Measurements from ENCODE around the gene AGTR2.
"Not testable (repeated sequence)": the region's sequence is repeated elsewhere in the genome, so short reads cannot be mapped to it uniquely, and the experiment has no call there.

The AGTR2 gene, protein sequence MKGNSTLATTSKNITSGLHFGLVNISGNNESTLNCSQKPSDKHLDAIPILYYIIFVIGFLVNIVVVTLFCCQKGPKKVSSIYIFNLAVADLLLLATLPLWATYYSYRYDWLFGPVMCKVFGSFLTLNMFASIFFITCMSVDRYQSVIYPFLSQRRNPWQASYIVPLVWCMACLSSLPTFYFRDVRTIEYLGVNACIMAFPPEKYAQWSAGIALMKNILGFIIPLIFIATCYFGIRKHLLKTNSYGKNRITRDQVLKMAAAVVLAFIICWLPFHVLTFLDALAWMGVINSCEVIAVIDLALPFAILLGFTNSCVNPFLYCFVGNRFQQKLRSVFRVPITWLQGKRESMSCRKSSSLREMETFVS

DNA sequence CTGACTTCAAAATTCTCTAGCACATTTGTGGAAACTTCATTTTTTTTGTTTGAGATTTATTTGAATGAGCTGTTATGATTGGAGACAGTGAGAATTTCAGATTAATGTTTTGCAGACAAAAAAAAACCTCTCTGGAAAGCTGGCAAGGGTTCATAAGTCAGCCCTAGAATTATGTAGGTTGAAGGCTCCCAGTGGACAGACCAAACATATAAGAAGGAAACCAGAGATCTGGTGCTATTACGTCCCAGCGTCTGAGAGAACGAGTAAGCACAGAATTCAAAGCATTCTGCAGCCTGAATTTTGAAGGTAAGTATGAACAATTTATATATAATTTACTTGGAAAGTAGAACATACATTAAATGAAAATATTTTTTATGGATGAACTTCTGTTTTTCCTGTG lies at the start of gene AGTR2:
AGTR2 (plus strand) TSS at position 234 of the 400 bp plus-strand sequence. CDS start 1,537 bp downstream, outside the sequence.
- no peak for DNase-seq

DNA sequence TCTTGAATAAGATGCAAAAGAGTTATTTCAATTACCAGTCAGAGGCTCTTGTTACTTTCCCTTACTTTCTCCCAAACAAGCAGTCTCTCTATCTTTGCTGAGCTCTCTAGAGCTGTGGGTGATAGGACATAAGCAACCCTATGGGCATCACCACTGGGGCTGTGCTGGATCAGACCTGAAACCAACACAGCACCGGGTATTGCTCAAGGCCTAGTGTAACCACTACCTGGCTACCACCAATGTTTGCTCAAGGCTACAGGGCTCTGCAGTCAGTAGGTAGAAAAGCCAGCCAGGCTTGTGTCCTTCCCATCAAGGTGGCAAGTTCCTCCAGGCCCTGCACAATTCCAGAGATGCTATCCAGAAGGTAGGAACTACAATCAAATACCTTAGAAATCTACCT lies 35.3 kb upstream of the AGTR2 start:
- DNase-seq = no peak

DNA sequence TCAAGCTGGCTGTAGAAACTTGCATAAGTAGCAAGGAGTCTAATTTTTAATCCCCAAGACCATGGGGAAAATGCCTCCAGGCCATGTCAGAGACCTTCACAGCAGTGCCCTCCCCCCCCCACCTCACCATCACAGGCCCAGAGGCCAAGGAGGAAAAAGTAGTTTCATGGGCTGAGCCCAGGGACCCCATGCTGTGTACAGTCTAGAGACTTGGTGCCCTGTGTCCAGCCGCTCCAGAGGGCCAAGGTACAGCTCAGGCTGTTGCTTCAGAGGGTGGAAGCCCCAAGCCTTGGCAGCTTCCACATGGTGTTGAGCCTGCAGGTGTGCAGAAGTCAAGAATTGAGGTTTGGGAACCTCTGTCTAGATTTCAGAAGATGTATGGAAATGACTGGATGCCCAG lies 29.3 kb upstream of the AGTR2 start:
- not testable (repeated sequence) for DNase-seq

DNA sequence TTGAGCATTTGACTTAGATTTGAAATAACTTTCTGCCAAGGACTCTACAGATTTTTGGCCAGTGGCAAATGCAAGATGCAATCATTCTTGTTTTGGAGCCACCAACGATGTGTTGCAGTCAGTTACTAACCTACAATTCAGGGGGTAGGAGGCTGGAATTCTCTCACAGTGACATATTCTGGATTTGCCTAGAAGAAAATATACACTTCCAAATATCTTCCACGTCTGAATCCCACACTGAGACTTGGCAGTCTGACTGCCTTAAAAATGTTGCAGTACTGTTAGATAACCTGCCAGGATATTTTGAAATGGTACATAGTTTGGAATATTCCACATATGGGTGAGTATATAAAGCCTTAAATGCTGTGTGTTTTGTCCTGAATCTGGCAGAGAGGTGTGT lies 27.6 kb upstream of the AGTR2 start:
- DNase-seq = no peak

DNA sequence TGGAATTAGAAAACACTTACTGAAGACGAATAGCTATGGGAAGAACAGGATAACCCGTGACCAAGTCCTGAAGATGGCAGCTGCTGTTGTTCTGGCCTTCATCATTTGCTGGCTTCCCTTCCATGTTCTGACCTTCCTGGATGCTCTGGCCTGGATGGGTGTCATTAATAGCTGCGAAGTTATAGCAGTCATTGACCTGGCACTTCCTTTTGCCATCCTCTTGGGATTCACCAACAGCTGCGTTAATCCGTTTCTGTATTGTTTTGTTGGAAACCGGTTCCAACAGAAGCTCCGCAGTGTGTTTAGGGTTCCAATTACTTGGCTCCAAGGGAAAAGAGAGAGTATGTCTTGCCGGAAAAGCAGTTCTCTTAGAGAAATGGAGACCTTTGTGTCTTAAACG lies 2.4 kb downstream of the AGTR2 start:
- no peak for DNase-seq

DNA sequence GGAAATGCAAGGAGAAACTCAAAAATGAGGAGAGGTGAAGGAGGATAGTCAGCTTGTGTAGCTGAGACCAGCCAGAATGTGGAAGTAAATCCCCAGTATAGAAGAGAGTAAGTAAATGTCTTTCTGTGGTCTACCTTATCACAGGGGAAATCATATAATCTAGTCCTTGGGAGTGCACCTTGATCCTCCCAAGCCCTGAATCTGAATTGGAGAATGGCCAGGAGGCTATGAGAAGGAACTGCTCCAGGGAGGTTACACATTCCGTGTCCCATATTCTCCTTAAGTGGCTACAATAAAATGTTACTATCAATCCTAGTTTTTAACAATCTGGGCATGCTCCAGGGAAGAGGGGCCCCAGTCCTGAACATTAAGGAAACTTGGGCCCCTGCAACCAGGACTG lies 10.8 kb downstream of the AGTR2 start:
- DNase-seq = no peak

DNA sequence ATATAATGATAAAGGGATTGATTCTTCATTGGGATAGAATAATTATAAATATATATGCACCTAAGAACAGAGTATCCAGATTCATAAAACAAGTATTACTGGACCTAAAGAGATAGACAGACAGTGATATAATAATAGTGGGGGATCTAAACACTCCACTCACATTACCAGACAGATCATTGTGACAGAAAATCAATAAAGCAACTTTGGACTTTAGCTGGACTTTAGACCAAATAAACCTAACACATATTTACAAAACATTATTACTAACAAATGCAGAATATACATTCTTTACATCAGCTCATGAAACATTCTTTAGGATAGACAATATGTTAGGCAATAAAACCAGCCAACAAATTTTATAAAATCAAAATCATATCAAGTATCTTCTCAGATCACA lies 14.6 kb downstream of the AGTR2 start:
- DNase-seq = no peak

DNA sequence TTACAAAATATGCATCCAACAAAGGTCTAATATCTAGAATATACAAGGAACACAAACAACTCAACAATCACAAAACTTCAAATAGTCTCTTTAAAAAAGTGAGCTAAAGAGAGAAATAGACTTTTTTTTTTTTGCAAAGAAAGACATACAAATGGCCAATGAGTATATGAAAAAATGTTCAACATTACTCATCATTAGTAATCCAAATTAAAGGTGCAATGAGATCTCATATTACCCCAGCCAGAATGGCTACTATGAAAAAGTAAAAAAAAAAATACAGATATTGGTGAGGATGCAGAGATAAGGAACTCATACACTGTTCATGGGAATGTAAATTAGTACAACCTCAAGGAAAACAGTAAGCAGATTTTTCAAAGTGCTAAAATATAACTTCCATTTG lies 24.1 kb downstream of the AGTR2 start:
- no peak for DNase-seq

DNA sequence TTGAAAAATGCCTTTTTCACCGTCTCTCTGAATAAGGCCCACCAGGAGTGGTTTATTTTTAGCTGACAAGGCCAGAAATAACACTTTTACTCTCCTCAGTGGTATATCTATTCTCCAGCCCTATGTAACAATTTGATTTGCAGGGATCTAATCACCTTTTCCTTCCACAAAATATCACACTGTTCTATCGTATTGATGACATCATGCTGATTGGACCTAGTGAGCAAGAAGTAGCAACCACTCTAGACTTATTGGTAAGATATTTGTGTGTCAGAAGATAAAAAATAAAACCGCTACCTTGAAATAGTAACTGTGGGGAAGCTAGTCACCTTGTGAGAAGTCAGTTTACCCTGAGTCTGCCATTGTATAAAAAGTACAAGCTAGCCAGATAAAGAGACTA lies 27.7 kb downstream of the AGTR2 start:
- no peak for DNase-seq

DNA sequence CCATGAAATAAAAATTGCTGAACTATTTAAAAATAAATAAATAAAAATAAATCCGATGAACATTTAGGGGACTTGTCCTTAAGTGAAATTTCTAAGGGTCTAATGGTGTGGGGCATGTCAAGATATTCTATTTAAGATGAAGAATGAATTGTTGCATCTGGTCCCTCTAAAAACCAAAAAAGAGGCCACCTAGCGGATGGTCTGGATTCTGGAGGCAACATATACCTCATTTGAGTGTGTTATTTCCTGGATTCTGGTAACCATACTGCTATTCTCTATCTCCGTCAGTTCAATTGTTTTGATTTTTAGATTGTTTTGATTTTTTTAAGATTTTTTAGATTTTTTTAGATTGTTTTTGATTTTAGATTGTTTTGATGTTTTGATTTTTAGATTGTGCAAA lies 28.3 kb downstream of the AGTR2 start:
- no peak for DNase-seq

DNA sequence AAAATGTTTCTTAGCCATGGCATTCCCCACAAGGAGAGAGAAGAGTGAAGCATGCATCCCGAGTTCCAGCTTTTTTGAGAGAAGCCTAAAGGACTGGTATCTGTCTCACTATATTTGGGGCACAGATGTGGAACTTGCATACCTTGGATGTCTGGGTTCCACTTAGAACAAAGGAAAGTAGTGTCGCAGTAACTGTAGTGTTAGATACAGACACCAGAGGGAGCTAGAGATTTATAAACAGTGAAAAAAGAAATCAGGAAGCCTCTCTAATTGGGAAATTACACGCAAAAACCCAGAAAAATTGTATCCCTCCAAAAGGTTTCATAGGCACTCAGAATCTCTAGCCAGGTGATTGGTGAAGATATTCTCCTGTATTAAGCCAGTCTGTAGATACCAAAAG lies 34.4 kb downstream of the AGTR2 start:
- DNase-seq = no peak

DNA sequence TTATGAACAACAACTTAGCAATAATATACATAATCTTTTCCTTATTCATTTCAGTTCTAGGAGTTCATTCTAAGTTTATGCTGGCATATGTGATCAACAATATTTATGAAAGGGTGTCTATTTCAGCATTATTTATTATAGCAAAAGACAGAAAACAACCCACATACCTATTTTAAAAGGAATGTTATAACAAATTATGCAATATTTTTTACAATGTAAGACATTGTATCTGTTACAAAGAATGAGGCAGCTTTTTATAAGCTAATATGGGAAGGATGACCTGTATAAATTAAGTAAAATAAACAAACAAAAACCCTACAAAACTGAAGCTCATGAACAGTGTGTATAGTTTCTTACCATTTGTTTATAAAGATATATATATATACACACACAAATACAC lies 42.7 kb downstream of the AGTR2 start:
- no peak for DNase-seq

DNA sequence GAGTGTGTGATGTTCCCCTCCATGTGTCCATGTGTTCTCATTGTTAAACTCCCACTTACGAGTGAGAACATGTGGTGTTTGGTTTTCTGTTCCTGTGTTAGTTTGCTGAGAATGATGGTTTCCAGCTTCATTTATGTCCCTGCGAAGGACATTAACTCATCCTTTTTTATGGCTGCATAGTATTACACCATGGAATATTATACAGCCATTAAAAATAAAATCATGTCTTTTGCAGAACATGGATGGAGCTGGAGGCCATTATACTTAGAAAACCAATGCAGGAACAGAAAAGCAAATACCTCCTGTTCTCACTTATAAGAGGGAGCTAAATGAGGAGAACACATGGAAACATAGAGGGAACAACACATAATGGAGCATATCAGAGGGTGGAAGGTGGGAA lies 46.5 kb downstream of the AGTR2 start:
- DNase-seq = not testable (repeated sequence)
